ENCODE data around the gene OPA3.

Gene OPA3

DNA sequence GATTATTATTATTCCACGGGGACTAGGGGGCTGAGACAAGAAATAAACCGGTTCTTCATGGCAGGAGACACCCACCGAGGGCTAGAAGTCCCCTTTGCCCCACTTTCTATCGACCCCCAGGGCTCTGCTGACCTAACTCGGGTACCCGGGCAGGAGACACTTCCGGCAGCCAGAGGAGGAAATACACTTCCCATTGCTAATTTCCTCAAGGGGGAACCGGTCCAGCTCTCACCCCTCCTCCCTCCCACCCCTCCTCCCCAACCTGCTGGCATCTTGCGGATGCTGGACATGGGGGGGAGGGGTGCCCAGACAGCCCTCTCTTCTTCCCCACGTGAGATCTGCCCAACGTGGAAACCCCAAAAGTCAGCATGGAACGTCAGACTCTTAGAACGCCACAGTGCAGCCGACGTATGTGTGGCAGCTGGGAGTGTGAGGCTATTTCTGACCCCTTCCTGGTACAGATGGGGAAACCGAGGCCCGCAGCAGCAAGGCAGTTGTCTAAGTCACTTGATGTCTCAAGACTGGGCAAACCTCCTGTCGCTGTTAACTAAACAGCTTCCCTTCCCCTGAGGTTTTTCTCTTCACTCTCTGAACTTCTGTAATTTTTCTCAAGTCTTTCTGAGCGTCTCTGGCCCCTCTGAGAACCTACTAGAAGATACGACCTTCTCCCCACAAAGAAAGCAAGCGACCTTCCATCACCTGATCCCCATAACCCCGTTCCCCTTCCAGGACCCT is 13.8 kb upstream of the OPA3 start:
- no peak for DNase-seq

DNA sequence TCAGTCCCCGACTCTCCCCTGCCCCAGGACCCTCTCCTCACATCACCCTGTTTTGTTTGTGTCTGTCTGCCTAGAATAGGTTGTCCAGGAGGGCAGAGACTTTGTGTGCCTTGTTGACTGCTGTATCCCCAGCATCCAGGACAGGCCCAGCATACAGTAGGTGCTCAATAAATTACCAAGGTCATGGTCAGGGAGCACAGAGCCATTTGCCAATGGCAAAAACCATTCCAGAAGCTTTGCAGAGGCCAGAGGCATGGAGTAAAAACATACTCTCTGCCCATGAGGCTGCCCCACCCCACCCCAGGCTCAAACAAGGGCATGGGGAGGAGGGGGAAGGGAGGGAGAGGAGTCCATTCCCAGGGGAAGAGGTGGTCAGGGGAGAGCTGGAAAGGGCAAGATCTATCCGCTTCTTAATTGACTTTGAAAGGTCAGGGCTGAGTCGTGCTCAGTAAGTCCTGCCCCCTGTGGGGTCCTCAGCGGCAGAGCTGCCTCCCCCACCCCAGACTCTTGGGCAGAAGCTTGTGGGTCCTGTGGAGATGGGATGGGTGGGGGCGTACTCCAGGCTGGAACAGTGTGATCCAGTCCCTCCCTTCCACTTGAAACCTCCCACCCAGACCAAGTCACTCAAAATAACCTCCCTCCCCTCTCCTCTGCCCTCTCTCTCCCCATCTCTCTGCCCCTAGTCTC is 13.0 kb upstream of the OPA3 start:
- no peak for DNase-seq

DNA sequence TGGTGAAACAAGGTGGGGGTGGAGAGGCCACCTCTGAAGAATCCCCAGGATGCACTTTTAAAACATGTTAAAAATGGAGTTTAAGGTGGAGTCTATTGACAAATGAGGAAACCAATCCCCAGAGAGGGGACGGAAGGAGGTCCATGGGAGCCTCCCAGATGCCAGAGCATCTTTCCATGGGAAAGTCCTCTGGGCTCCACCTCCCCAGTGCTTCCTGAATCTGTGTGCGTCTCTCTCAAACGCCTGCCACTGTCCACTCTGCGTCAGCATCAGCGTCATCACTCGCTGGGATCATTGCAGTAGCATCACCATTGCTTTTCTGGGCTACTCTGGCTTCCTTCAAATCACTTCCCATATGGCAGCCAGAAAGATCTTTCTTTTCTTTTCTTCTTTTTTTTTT is 11.2 kb upstream of the OPA3 start:
- no peak for DNase-seq

DNA sequence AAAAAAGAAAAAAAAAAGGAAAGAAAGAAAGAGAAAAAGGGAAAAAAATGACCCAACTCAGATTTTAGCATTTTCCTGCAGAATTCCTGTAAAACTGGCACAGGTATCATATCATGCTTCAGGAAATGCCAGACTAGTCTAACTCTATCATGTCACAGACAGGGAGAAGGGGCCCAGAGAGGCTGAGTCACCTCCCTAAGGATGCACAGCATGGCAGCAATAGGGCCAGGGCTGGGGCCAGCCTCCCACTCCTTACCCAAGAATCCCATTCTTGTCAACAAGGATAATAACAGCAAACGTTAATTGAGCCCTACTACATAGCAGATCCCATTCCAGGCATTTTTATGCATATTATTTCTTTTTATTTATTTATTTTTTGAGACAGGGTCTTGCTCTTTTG is 8.9 kb upstream of the OPA3 start:
- no peak for DNase-seq

DNA sequence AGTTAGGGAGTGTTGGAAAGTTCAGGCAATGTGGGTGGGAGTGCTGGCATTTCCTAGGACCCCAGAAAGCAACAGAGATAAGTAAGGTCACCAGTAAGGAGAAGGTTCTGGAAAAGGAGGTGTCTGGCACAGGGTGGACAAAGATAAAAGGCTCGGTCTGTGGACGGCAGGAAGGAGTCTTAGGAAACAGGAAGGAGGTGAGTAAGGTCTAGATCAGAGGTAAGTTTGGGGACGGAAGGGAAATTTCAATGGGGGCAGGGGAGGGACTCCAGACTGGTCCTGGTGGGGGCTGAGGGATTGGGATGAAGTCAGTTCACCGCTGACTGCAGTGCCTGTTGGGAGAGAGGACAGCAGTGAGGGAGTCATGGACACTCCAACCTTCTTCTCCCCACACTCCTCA is 7.8 kb upstream of the OPA3 start:
- no peak for DNase-seq

DNA sequence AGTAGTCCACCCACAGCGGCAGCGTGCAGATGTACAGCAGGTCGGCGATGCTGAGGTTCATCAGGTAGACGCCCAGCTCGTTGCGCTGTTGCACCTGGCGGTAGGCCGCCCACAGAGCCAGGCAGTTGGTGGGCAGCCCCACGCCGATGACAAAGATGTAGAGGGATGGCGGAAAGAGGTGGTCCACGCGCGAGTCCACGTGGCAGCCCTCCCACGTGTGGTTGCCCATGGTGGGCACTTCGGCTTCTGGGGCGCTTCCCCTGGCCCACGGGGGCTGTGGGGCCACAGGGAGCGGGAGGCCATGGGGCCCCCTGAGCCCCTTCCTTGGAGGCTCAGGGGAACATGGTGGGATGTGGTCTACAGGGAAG is 7.0 kb upstream of the OPA3 start:
- DNase-seq, result no peak

DNA sequence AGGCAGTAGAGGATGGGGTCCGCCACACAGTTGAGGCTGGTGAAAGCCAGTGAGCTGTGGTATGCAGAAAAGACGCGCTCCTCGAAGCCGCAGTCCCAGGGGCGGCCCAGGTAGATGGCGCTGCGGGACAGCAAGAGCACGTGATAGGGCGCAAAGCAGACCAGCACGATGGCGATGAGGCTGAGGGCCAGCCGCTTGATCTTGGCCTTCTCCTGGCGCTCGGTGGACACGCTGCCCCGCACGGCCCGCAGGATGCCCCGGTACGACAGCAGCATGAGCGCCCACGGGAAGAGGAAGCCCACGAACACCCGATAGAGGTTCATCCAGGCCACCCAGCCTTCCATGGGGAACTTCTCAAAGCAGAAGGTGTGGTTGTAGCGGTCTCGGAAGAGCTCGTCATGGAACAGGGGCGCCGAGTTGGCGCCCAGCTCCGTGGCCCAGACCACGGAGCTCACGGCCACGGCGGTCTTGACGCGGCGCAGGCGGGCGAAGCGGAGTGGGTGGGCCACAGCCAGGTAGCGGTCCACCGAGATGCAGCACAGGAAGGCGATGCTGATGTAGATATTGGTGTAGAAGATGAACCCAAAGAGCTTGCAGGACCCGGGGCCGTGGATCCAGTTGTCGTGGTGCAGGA is 6.5 kb upstream of the OPA3 start:
- peak in 10 of 56 donors; percentile 2 to 38 (median 10) for DNase-seq

DNA sequence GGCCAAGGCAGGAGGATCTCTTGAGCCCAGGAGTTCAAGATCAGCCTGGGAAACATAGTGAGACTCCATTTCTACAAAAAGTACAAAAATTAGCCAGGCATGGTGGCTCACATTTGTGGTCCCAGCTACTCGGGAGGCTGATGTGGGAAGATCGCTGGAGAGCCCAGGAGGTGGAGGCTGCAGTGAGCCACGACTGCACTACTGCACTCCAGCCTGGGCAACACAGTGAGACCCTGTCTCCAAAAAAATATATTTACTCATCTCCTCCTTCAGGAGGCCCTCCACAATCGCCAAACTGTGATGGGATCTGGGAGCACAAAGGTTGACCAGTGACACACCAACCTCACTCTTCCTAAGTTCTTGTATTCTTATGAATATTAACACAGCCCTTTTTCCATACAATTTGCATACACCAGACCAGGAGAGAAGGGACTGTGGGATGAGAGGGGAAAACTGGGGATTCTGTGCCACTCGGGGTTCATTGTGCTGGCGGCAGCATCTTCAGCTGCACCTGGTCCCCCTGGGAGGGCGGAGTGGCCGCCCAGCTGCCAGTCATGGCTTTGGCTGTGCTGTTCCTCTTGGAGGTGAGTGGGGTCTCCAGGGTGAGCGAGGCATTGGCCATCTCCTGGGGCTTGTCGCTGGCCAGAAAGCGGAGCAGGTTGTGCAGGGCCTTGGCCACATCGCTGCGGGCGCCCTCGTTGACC is 5.8 kb upstream of the OPA3 start:
- DNase-seq, result no peak

DNA sequence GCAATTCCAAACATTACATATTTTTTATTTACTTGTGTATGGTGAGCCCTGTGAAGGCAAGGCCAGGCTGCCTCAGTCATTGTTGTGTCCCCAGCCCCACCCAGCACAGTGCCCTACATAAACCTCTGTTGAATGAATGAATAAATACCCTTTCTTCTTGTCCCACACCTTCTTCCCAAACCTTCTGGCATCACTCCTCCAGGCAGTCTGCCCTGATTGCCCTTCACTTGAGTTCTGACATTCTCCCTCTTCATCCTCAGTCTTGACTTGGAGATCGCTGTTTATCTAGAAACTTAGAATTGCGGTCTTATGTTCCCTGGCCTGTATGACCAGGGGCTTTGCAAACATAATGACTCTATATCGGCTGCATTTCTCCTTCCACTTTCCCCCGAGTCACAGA is 5.2 kb upstream of the OPA3 start:
- DNase-seq, result no peak

DNA sequence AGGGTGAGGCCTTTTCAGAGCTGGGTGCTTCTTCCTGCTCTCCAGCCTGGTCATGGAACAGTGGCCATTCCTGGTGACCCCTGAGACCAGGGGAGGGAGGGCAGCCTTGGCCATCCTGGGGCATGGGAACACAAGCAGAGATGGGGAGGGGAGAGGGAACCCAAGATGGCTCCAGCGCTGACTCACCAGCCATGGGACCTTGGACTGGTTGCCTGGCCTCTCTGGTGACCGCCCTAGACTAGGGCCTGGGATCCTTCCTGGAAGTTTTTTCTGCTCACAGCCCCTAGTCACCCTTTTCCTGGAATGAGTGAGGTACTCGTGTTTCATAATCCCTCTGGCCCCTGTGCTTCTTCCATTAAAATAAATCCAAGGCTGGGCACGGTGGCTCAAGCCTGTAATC is 3.3 kb upstream of the OPA3 start:
- no peak for DNase-seq

DNA sequence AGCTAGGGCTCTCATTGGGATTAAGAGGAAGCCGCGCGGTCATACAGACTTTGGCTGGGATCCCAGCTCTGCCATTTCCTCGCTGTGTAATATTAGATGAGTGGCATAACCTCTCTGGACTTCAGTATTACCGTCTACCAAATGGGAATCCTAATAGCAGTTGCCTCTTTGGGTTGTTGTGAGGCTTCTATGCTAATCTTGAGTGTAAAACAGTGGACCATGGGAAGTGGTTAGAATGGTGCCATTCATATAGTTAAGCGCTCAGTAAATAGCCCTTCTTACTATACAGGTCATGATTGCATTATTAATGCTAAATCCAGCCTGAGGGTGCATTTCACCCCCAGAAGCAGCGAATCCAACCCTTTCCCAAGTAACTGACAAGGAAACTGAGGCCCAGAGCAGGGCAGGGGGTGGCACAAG is 566 bp upstream of the OPA3 start:
- no peak for DNase-seq

DNA sequence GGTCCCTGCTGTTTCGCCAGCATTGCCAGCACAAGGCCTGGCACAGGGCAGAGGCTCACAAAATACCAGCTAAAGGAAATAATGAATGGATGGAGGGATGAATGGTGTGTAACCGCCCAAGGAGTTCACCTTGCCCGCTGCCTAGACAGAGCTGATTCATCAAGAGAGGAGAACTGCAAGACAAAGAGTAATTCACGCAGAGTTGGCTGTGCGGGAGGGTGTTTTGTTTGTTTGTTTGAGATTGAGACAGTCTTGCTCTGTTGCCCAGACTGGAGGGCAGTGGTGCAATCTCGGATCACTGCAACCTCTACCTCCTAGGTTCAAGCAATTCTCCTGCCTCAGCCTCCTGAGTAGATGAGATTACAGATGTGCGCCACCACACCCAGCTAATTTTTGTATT is 3.0 kb downstream of the OPA3 start:
- DNase-seq, result no peak

DNA sequence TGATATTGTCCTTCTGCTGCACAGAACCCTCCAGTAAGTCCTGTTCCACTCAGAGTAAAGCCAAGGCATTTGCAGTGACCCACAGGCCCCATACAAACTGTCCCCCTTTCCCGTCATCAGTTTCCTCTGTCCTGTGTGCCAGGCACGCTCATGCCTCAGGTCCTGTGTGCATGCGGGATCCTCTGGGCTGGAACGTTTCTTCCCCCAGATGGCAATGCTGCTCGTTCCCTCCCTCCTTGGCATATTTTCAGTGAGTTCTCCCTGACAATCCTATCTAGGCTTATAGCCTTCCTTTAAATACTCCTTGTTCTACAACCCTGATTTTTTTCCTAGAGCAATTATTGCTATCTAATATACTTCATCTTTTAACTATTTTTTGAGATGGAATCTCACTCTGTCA is 5.7 kb downstream of the OPA3 start:
- DNase-seq, result no peak

DNA sequence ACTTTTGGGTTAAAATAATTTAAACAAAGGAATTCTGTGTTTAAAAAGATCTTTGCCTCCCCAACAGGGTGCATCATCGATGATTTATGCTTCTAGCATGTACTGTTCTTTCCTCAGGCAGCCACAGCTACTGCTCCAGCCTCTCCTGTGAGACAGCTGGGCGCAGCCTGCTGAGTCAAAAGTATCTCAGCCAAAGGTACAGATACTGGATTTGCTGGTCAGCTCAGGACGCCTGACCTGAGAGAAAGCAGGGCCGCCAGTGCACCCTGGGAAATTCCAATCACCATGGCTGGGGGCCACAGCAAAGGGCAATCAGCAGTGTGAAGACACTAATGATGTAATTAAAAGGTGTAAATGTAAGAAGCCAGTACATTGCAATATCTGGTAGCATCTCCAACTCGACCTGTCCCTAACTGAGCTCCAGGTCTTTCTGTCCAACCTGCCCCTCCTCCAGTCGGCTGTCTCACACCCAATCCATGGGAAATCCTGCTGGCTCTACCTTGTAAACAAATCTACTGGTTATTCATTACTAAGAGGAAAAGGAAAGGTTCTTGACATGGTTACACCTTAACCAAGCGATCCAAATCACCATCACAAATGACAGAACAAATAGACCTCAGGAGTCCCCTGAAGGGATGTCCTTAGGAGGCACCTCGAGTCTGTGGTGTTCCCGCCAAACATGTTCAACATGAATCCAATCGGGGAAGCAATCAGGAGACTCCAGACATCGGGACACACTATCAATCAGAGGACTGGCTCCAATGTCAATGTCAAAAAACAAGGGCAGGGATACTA is 7.3 kb downstream of the OPA3 start:
- peak in 12 of 56 donors; percentile 1 to 43 (median 11) for DNase-seq

DNA sequence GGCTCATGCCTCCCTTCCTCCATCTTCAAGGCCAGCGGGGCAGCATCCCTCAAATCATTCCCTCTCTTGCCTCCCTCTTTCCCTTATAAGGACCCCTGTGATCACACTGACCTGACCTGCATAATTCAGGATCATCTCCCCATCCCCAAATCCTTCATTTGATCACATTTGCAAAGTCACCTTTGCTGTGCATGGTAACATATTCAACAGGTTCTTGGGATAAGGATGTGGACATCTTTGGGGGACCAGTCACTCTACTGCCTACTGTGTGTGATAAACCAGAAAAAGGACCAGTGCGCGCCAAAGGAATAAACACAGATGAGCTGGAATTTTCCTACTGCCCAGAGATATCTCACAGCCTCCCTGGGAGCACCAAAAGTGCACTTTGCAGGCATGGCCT is 7.9 kb downstream of the OPA3 start:
- DNase-seq, result no peak

DNA sequence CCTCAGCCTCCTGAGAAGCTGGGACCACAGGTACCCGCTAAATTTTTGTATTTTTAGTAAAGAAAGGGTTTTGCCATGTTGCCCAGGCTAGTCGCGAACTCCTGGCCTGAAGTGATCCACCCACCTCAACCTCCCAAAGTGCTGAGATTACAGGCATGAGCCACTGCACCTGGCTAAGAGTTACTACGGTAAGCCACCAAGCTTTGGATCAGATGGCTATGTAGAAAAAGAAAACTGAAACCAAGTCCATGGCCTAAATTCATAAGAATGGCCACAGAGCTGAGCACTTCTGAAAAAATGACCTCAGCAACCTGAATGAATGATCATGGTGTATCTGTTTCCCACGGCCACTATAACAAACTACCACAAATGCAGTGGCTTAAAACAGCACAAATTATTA is 9.4 kb downstream of the OPA3 start:
- DNase-seq, result no peak

DNA sequence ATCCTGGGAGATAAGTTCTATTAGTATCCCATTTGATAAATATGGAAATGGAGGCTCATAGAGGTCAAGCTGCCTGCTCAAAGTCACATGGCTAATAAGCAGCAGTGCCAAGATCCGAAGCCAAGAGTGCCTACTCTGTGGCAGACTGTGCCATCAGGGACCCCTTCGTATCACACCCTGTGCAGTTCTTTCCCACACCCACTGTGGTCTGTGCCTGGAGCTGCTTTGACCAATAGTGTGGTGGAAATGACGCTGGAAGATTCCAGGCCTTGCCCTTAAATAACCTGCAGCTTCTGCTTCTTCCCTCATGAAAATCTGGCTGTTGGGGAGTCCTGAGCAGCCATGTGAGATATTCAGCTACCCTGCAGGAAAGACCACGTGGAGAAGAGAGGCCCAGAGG is 10.1 kb downstream of the OPA3 start:
- no peak for DNase-seq

DNA sequence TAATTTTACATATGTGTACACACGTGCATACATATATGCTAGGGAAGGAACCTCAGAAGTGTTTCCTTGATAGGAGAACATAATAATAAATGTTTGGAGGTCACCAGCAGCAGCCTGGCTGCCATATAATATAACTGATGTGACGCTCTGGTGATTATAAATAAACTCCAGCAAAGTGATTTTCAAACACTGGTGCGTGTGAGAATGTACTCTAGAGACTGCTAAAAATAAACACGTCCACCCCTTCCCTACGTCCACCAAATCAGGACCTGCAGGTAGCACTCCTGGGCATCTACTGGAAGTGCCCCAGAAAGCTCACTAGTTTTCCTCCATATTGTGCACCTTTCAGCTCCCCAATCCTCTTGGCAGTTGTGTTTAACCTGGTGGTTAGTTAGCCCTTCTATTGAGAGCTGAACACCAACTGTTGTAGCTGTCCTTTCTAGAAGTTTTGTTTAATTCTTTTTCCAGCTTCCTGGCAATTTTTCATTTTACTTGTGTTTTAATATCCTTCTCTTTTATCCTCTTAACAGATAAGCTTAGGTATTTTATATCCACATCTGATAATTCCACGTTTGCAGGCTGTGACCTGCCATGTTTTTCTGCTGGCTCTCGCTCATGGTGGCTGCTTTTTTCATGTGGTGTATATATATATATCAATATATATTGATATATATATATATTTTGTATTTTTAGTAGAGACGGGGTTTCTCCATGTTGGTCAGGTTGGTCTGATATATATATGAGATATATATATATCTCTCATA is 13.0 kb downstream of the OPA3 start:
- no peak for DNase-seq

DNA sequence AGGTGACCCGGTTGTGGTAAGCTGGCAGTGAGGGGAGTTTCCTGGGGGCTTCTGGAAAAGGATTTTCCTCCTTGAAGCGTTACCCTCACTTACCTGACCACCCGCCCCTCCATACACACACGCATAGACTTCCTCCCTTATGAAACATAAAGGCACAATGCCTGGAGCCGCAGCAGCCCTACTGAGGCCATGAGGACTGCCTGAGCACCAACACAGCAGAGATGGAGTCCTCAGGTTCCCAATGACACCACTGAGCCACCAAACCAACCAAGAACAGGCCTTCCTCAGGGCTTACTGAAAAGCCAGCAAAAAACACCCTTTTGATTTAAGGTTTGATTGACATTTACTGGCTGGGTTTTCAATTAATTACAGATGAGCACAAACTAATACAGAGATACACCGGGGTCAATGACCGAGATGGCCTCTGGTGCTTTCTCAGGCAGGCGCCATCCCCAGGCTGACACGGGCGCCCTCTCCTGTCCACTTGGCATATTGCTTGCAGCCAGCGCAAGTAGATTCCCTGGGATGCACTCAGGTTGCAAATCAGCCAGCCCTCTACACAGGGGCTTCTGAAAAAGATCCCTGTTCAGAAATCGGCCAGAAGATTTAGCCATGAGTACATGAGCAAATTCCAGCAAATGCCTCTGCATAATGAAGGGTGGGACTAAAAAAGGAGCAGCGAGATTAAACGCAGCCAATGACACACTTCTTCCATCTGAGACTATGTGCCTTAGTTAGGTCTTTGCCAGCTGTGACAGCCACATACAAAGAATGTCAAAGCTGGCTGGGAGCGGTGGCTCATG is 14.8 kb downstream of the OPA3 start:
- DNase-seq, result peak in 29 of 56 donors; percentile 3 to 55 (median 16)

DNA sequence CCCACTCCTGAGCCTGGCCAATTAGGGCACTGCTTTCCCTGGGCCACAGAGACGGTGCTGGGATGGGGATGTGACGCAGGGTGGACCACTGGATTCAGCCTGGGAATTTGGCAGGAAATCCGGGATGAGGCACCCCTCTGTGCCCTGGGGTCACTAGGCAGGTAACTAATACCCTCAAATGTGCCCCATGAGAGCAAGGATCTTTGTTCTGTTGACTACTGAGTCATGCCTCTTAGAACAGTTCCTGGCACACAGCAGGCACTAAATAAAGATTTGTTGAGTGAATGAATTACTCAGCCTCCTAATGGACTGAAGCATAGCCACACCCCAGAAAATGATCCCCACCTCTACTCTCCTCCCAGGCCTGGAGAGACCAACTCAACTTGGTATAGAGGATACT is 15.9 kb downstream of the OPA3 start:
- peak in 1 of 56 donors; percentile 6 for DNase-seq

Data from nucleus accumbens (tissue), 56 donors.